Breast epithelium (tissue), 4 donors: ENCODE results near the gene SIRT3. TPM values are rescaled to one million over a fixed set of nuclear protein-coding genes. Genes with fewer than 3 reads are reported as not detected.

Experiments
- DNase-seq, 2 donors: peaks; one replicate each; pipeline ENCODE4 v3.0.0-alpha.2; 2019; ENCODE audit warnings: low spot score in 2 of 2
- H3K27ac ChIP-seq, 2 donors: fragments of 200-600 bp; sonication (generic) in 1 of 2; one replicate each; pipeline ENCODE4 v1.5.1; 2016 to 2019; ENCODE audit warnings: mild to moderate bottlenecking in 1 of 2
- H3K27me3 ChIP-seq, 2 donors: fragments of 200-600 bp; sonication (generic) in 1 of 2; one replicate each; pipeline versions ENCODE4 v1.5.1 to v1.6.0; 2017 to 2019; ENCODE audit warnings: control low read depth in 1 of 2, mild to moderate bottlenecking in 1 of 2
- H3K36me3 ChIP-seq: fragments of 200-600 bp; one replicate; pipeline ENCODE4 v1.5.1; 2019
- H3K4me1 ChIP-seq, 2 donors: fragments of 200-600 bp; sonication (generic); one replicate each; pipeline ENCODE4 v1.5.1; 2016 to 2019; ENCODE audit warnings: control low read depth in 1 of 2
- H3K4me3 ChIP-seq, 3 donors: fragments of 200-600 bp; sonication (generic); 1 replicate in 2 of 3; 2 replicates in 1 of 3; pipeline ENCODE4 v1.5.1; 2016 to 2019; ENCODE audit warnings: mild to moderate bottlenecking in 3 of 3, moderate library complexity in 2 of 3
- H3K9me3 ChIP-seq, 2 donors: fragments of 200-600 bp; sonication (generic) in 1 of 2; one replicate each; pipeline ENCODE4 v1.5.1; 2016 to 2019; ENCODE audit warnings: control low read depth in 1 of 2
- CTCF ChIP-seq, 3 donors: fragments of 450-650 bp; IDR thresholded peaks; one replicate each; pipeline ENCODE4 v1.5.1; 2016 to 2017; ENCODE audit warnings: antibody characterized with exemption in 3 of 3, mild to moderate bottlenecking in 3 of 3, moderate library complexity in 3 of 3
- POLR2A ChIP-seq: fragments of 450-650 bp; IDR thresholded peaks from one replicate; pipeline ENCODE4 v1.6.1; 2016; ENCODE audit warnings: antibody characterized with exemption, mild to moderate bottlenecking, moderate library complexity
- POLR2AphosphoS5 ChIP-seq, 3 donors: sonication (generic); formaldehyde crosslinking; IDR thresholded peaks; one replicate each; pipeline ENCODE4 v1.6.1; 2017; ENCODE audit warnings: antibody characterized with exemption in 3 of 3
- intact Hi-C: fragments of 100-400 bp; cut with DNase I; formaldehyde crosslinking; loops from one replicate; pipeline ENCODE4 v1.15.1; 2023; ENCODE audit warnings: low total_unique reads
- total RNA-seq, 3 donors: library from RNA; depleted of rRNA; stranded (reverse); fragments of >200 nt; gene quantifications; one replicate each; pipeline ENCODE4 v1.1.0, GENCODE V29; 2016

SIRT3 gene
- total RNA-seq, 3 donors from 2014 or later, result 17.3 to 21.4 (median 19.3) TPM

GRCh38 chr11:280706-281485 lies 44.8 kb upstream of the SIRT3 start:
- TF ChIP-seq CTCF (IDR thresholded peaks at IDR 0.05) (no peak), POLR2A (no peak), POLR2AphosphoS5 (IDR thresholded peaks at IDR 0.05) (no peak)
- Histone ChIP-seq H3K9me3 (peaks cover 0 to 4% of the 10 kb centered on the region in 2 donors), H3K36me3 (no peaks in the 10 kb centered on the region), H3K4me3 (peak overlapping the region; percentile 32 to 59 (median 33)), H3K4me1 (no peaks in the 10 kb centered on the region), H3K27ac (no peak overlapping the region), H3K27me3 (peaks cover 24 to 66% of the 10 kb centered on the region in 2 donors)
- DNase-seq, result peak in 1 of 2 donors; percentile 44
- intact Hi-C loops, result no loop called here

GRCh38 chr11:279966-280705 lies 44.0 kb upstream of the SIRT3 start:
- H3K27me3 ChIP-seq, result peaks cover 24 to 64% of the 10 kb centered on the region in 2 donors
- H3K27ac ChIP-seq, result no peak overlapping the region
- no peaks in the 10 kb centered on the region for H3K36me3 ChIP-seq
- intact Hi-C loops, result no loop called here
- TF ChIP-seq POLR2AphosphoS5 (IDR thresholded peaks at IDR 0.05) (no peak), POLR2A (no peak), CTCF (IDR thresholded peaks at IDR 0.05) (no peak)
- H3K4me1 ChIP-seq, result no peaks in the 10 kb centered on the region
- peak in 1 of 2 donors; percentile 52 for DNase-seq
- H3K9me3 ChIP-seq, result peaks cover 0 to 4% of the 10 kb centered on the region in 2 donors
- peak overlapping the region; percentile 32 to 59 (median 33) for H3K4me3 ChIP-seq

GRCh38 chr11:279040-279965 lies 43.2 kb upstream of the SIRT3 start:
- no peaks in the 10 kb centered on the region for H3K36me3 ChIP-seq
- no peak overlapping the region for H3K27ac ChIP-seq
- peak overlapping the region; percentile 32 to 59 (median 33) for H3K4me3 ChIP-seq
- H3K27me3 ChIP-seq, result peaks cover 24 to 56% of the 10 kb centered on the region in 2 donors
- peaks cover 0 to 4% of the 10 kb centered on the region in 2 donors for H3K9me3 ChIP-seq
- TF ChIP-seq POLR2A, result no peak
- TF ChIP-seq POLR2AphosphoS5 (IDR thresholded peaks at IDR 0.05), result no peak
- no peak for TF ChIP-seq CTCF (IDR thresholded peaks at IDR 0.05)
- intact Hi-C loops, result no loop called here
- H3K4me1 ChIP-seq, result no peaks in the 10 kb centered on the region
- peak in 1 of 2 donors; percentile 43 for DNase-seq

- TF ChIP-seq POLR2A (no peak), CTCF (IDR thresholded peaks at IDR 0.05) (no peak), POLR2AphosphoS5 (IDR thresholded peaks at IDR 0.05) (no peak)
- Histone ChIP-seq H3K27me3 (peaks cover 24 to 50% of the 10 kb centered on the region in 2 donors), H3K36me3 (no peaks in the 10 kb centered on the region), H3K9me3 (peaks cover 0 to 4% of the 10 kb centered on the region in 2 donors), H3K27ac (no peak within 1 kb of the TSS), H3K4me1 (no peaks in the 10 kb centered on the region), H3K4me3 (peak within 1 kb of the TSS; percentile 32 to 59 (median 33))
- intact Hi-C loops, result no loop called here
- DNase-seq, result peak in 1 of 2 donors; percentile 35
These were observed 42.1 kb upstream of the SIRT3 start, which contains the start of gene NLRP6 for GRCh38 chr11:278001-278951. NLRP6 (plus strand) TSS chr11:278407; CDS start chr11:278570, 163 bp downstream.
